SK-N-SH treated with all-trans-retinoic acid at 6 μM for 48 hours (cell line): Measurements from ENCODE around the gene ADARB2.

Source experiments
- ARNTL ChIP-seq: fragments of 450-650 bp; formaldehyde crosslinking; IDR thresholded peaks from 2 replicates; pipeline ENCODE4 v1.5.0; 2020; ENCODE audit warnings: low read depth, mild to moderate bottlenecking, moderate library complexity, borderline replicate concordance
- CREB5 ChIP-seq: fragments of 250-450 bp; sonication (Bioruptor Pico); IDR thresholded peaks from 2 replicates; pipeline ENCODE4 v1.5.1; 2020; ENCODE audit warnings: low read depth, mild to moderate bottlenecking, moderate library complexity
- CSDC2 ChIP-seq: fragments of 250-450 bp; sonication (Bioruptor Pico); IDR thresholded peaks from 2 replicates; pipeline ENCODE4 v1.5.0; 2020; ENCODE audit warnings: mild to moderate bottlenecking, moderate library complexity
- ISL1 ChIP-seq: fragments of 250-450 bp; sonication (Bioruptor Pico); IDR thresholded peaks from 2 replicates; pipeline ENCODE4 v2.1.2; 2022; ENCODE audit warnings: mild to moderate bottlenecking, moderate library complexity
- PATZ1 ChIP-seq: fragments of 250-450 bp; sonication (Bioruptor Pico); IDR thresholded peaks from 2 replicates; pipeline ENCODE4 v1.8.0; 2020; ENCODE audit warnings: mild to moderate bottlenecking, moderate library complexity, borderline replicate concordance
- PPARA ChIP-seq: fragments of 250-450 bp; sonication (Bioruptor Pico); IDR thresholded peaks from 2 replicates; pipeline ENCODE4 v1.5.0; 2020; ENCODE audit warnings: mild to moderate bottlenecking, borderline replicate concordance
- RARB ChIP-seq: fragments of 250-450 bp; sonication (Bioruptor Pico); IDR thresholded peaks from 2 replicates; pipeline ENCODE4 v1.8.0; 2021; ENCODE audit warnings: mild to moderate bottlenecking, moderate library complexity
- TCF4 ChIP-seq: fragments of 250-450 bp; sonication (Bioruptor Pico); IDR thresholded peaks from 2 replicates; pipeline ENCODE4 v1.8.0; 2021; ENCODE audit warnings: mild to moderate bottlenecking, moderate library complexity, borderline replicate concordance
- TOX ChIP-seq: fragments of 250-450 bp; sonication (Bioruptor Pico); IDR thresholded peaks from 2 replicates; pipeline ENCODE4 v1.8.0; 2021; ENCODE audit warnings: mild to moderate bottlenecking, moderate library complexity, borderline replicate concordance
- ZFP3 ChIP-seq: fragments of 250-450 bp; sonication (Bioruptor Pico); IDR thresholded peaks from 2 replicates; pipeline ENCODE4 v1.5.0; 2020; ENCODE audit warnings: mild to moderate bottlenecking, moderate library complexity
- ZFP30 ChIP-seq: fragments of 450-650 bp; formaldehyde crosslinking; IDR thresholded peaks from 2 replicates; pipeline ENCODE4 v1.5.0; 2022; ENCODE audit warnings: mild to moderate bottlenecking, moderate library complexity
- ZNF8 ChIP-seq: fragments of 450-650 bp; formaldehyde crosslinking; IDR thresholded peaks from 2 replicates; pipeline ENCODE4 v1.5.0; 2020; ENCODE audit warnings: mild to moderate bottlenecking, moderate library complexity

GRCh38 chr10:1413256-1413655 lies 324.1 kb downstream of the ADARB2 start:
- TF ChIP-seq TOX (CRISPR knock-in tag) (no peak), ARNTL (CRISPR knock-in tag) (no peak), ZNF8 (CRISPR knock-in tag) (no peak), ISL1 (CRISPR knock-in tag) (no peak), ZFP3 (CRISPR knock-in tag) (no peak), CREB5 (no peak), TCF4 (no peak), PPARA (CRISPR knock-in tag) (no peak), RARB (CRISPR knock-in tag) (no peak), PATZ1 (CRISPR knock-in tag) (no peak), ZFP30 (no peak), CSDC2 (CRISPR knock-in tag) (no peak)
